K562 (cell line): ENCODE results near the gene PLCG2. TPM values are rescaled to one million over a fixed set of nuclear protein-coding genes. Genes with fewer than 3 reads are reported as not detected.

Experiments
- ATAC-seq: fragments of 200-7000 bp; cut with Tn5 transposase; 3 replicates; pipeline ENCODE4 v1.9.1; 2020; ENCODE audit warnings: moderate library complexity
- BruUV-seq: library from RNA; stranded (reverse); fragments of 400-500 nt; replicated peaks from 2 replicates; lab custom pipeline; 2021; lab: Mats Ljungman, UMichigan
- CTCF ChIA-PET: fragments of 300-600 bp; formaldehyde crosslinking; extraction: SDS; loops from one replicate; lab custom pipeline; 2021; ENCODE audit warnings: low intra/inter-chr PET ratio; lab: Yijun Ruan, JAX
- POLR2A ChIA-PET: fragments of 300-600, 350-650 bp; sonication (Branson Sonifier 250); formaldehyde crosslinking; extraction: SDS; loops from one replicate; lab custom pipeline; 2021; ENCODE audit warnings: antibody characterized with exemption, inconsistent platforms; lab: Yijun Ruan, JAX
- DNase-seq, 4 experiments: peaks; one replicate each; pipeline versions ENCODE4 v3.0.0 to v3.0.0-alpha.2; 2011 to 2018; ENCODE audit warnings: low spot score in 3 of 4, mixed read lengths in 3 of 4; ENCODE audit errors: extremely low read depth in 1 of 4
- FAIRE-seq: peaks from 2 replicates; lab custom pipeline; 2011; peaks lifted over from hg19 to GRCh38; lab: Jason Lieb, UNC
- H2AFZ ChIP-seq: 2 replicates; pipeline ENCODE4 v1.6.0; 2011; ENCODE audit warnings: low read depth, low read length, control low read depth, inconsistent platforms
- H3K27ac ChIP-seq: fragments of 200-600 bp; 3 replicates; pipeline ENCODE4 v1.8.0; 2011; ENCODE audit warnings: low read depth, mild to moderate bottlenecking, control low read depth, inconsistent platforms, low read length, moderate library complexity, mixed read lengths; ENCODE audit errors: extremely low read depth
- H3K27me3 ChIP-seq, 2 experiments: fragments of 300-600 bp in 1 of 2; 2 replicates in 1 of 2; 3 replicates in 1 of 2; pipeline versions ENCODE4 v1.6.0 to v1.8.0; 2011; ENCODE audit warnings: inconsistent platforms in 2 of 2, low read length in 2 of 2, mild to moderate bottlenecking in 1 of 2, mixed read lengths in 1 of 2, moderate library complexity in 1 of 2; ENCODE audit not compliant: control insufficient read depth in 2 of 2, insufficient read depth in 2 of 2
- H3K36me3 ChIP-seq: fragments of 300-600 bp; 3 replicates; pipeline ENCODE4 v1.8.0; 2011; ENCODE audit warnings: mild to moderate bottlenecking, low read length, inconsistent platforms; ENCODE audit not compliant: control insufficient read depth, insufficient read depth
- H3K4me1 ChIP-seq, 2 experiments: fragments of 200-600 bp in 1 of 2; replicated peaks in 1 of 2; 2 replicates in 1 of 2; 3 replicates in 1 of 2; pipeline versions ENCODE4 v1.5.1 to v1.8.0; 2011; ENCODE audit warnings: inconsistent platforms in 2 of 2, low read length in 2 of 2, mild to moderate bottlenecking in 1 of 2, mixed read lengths in 1 of 2, moderate library complexity in 1 of 2; ENCODE audit not compliant: control insufficient read depth in 2 of 2, insufficient read depth in 2 of 2
- H3K4me2 ChIP-seq: 2 replicates; pipeline ENCODE4 v1.6.1; 2011; ENCODE audit warnings: low read length, control low read depth, inconsistent platforms, mixed read lengths; ENCODE audit not compliant: insufficient read depth
- H3K4me3 ChIP-seq: fragments of 200-600 bp; sonication (generic), shearing (Covaris generic); 2 replicates; pipeline ENCODE4 v1.5.1; 2016; ENCODE audit warnings: control low read depth, inconsistent platforms
- H3K79me2 ChIP-seq: fragments of 200-600 bp; 3 replicates; pipeline ENCODE4 v1.8.0; 2011; ENCODE audit warnings: low read length, inconsistent platforms; ENCODE audit not compliant: control insufficient read depth, insufficient read depth
- H3K9ac ChIP-seq, 2 experiments: 2 replicates each; pipeline versions ENCODE4 v1.6.0 to v1.6.1; 2011; ENCODE audit warnings: low read depth in 2 of 2, low read length in 2 of 2, control low read depth in 1 of 2, inconsistent platforms in 1 of 2, mild to moderate bottlenecking in 1 of 2, mixed read lengths in 1 of 2; ENCODE audit not compliant: insufficient read depth in 1 of 2
- H3K9me1 ChIP-seq: one replicate; pipeline ENCODE4 v1.6.0; 2011; ENCODE audit warnings: inconsistent platforms, mild to moderate bottlenecking, low read length, moderate library complexity; ENCODE audit not compliant: control insufficient read depth, insufficient read depth
- H3K9me3 ChIP-seq: replicated peaks from 2 replicates; pipeline ENCODE4 v1.5.1; 2011; ENCODE audit warnings: low read depth, low read length, inconsistent platforms; ENCODE audit not compliant: control insufficient read depth, insufficient read depth
- H4K20me1 ChIP-seq: replicated peaks from 2 replicates; pipeline ENCODE4 v1.6.1; 2011; ENCODE audit warnings: low read length, inconsistent platforms, mixed read lengths; ENCODE audit not compliant: control insufficient read depth, insufficient read depth
- CHCHD3 ChIP-seq: fragments of 250-450 bp; sonication (Bioruptor Pico); IDR thresholded peaks from 2 replicates; pipeline ENCODE4 v2.1.2; 2022; ENCODE audit warnings: mild to moderate bottlenecking
- MYC ChIP-seq, 2 experiments: fragments of 250-450 bp in 1 of 2; sonication (Bioruptor Pico) in 1 of 2; IDR thresholded peaks; 2 replicates each; pipeline versions ENCODE4 v1.5.1 to v1.6.1; 2012 to 2021; ENCODE audit warnings: low read depth in 2 of 2, borderline replicate concordance in 1 of 2, improper control_type of control experiment in 1 of 2, low read length in 1 of 2, mild to moderate bottlenecking in 1 of 2, moderate library complexity in 1 of 2
- POLR3G ChIP-seq: IDR thresholded peaks from 2 replicates; pipeline ENCODE4 v1.6.1; 2011; ENCODE audit not compliant: insufficient read length, insufficient replicate concordance; ENCODE audit errors: extremely low read depth
- SAFB ChIP-seq: fragments of 200-400 bp; formaldehyde crosslinking; IDR thresholded peaks from 2 replicates; pipeline ENCODE4 v1.6.1; 2017; ENCODE audit warnings: low read depth, low read length, borderline replicate concordance
- STAT5A ChIP-seq: IDR thresholded peaks from 2 replicates; pipeline ENCODE4 v1.6.1; 2012; ENCODE audit warnings: low read length, inconsistent platforms, borderline replicate concordance
- SUPT5H ChIP-seq: fragments of 450-650 bp; IDR thresholded peaks from 2 replicates; pipeline ENCODE4 v1.6.1; 2016
- TCF7L2 ChIP-seq: fragments of 150-350 bp; IDR thresholded peaks from 2 replicates; pipeline ENCODE4 v1.6.1; 2016; ENCODE audit warnings: low read depth, mild to moderate bottlenecking, low read length, moderate library complexity
- XRCC5 ChIP-seq: fragments of 200-400 bp; formaldehyde crosslinking; IDR thresholded peaks from 2 replicates; pipeline ENCODE4 v1.6.1; 2017; ENCODE audit warnings: low read depth, mild to moderate bottlenecking, low read length
- ZC3H4 ChIP-seq: sonication (generic); formaldehyde crosslinking; IDR thresholded peaks from 2 replicates; pipeline ENCODE4 v1.9.0; 2021; ENCODE audit warnings: missing genetic modification reagents, borderline replicate concordance
- ZNF354B ChIP-seq: fragments of 250-450 bp; sonication (Bioruptor Pico); IDR thresholded peaks from 2 replicates; pipeline ENCODE4 v1.4.0; 2020
- WGBS: fragments of 100-300 bp; shearing (Covaris generic); methylation state at CpG from one replicate; pipeline ENCODE4 v1.1.6; 2016; ENCODE audit warnings: low coverage, mixed read lengths; ENCODE audit not compliant: insufficient coverage; ENCODE audit errors: missing lambda C conversion rate; 5-methylcytosine and 5-hydroxymethylcytosine counted together
- in situ Hi-C: fragments of 300-500 bp; cut with MboI; formaldehyde crosslinking; loops from 4 replicates; pipeline ENCODE4 v1.15.0; 2018; ENCODE audit warnings: inconsistent platforms, mixed read lengths
- intact Hi-C: fragments of 100-400 bp; cut with micrococcal nuclease; formaldehyde crosslinking; loops from 2 replicates; pipeline ENCODE4 v1.14.2; 2022
- polyA plus RNA-seq, 8 experiments: library from polyadenylated mRNA; depleted of rRNA in 4 of 8; stranded (reverse) in 5 of 8; unstranded in 3 of 8; fragments of >200 nt; fragmentation: Nextera tagmentation in 2 of 8; fragmentation: Illumina TruSeq in 1 of 8; extraction: Ambion mirVana in 2 of 8; extraction: Trizol in 1 of 8; gene quantifications; 2 replicates each; pipeline versions ENCODE4 v1.2.1 to v1.2.3, GENCODE V29; 2011 to 2014; ENCODE audit warnings: inconsistent platforms in 1 of 8, missing spikeins in 1 of 8
- total RNA-seq, 7 experiments: library from RNA; depleted of rRNA in 6 of 7; stranded (reverse); fragments of >200 nt in 6 of 7; fragmentation: Illumina TruSeq in 2 of 7; extraction: Trizol in 2 of 7; gene quantifications; 2 replicates each; pipeline versions ENCODE4 v1.2.1 to v1.2.3, GENCODE V29; 2011 to 2021; ENCODE audit warnings: low replicate concordance in 1 of 7
- TF ChIP-seq, protein P1 (sequence below): sonication (generic); formaldehyde crosslinking; IDR thresholded peaks from 2 replicates; pipeline ENCODE4 v1.8.0; 2022; ENCODE audit warnings: mild to moderate bottlenecking, missing genetic modification reagents, borderline replicate concordance
- TF ChIP-seq, protein P2 (sequence below), 2 experiments: IDR thresholded peaks; 2 replicates each; pipeline ENCODE4 v1.6.1; 2012; ENCODE audit warnings: improper control_type of control experiment in 2 of 2, low read depth in 2 of 2, low read length in 2 of 2, borderline replicate concordance in 1 of 2

PLCG2 gene
- total and polyA plus RNA-seq, 9 of the 15 experiments (the other 6 are each of a cell fraction or from before 2014, with no cell fraction given): 0.94 to 7.1 (median 3.1) TPM

DNA sequence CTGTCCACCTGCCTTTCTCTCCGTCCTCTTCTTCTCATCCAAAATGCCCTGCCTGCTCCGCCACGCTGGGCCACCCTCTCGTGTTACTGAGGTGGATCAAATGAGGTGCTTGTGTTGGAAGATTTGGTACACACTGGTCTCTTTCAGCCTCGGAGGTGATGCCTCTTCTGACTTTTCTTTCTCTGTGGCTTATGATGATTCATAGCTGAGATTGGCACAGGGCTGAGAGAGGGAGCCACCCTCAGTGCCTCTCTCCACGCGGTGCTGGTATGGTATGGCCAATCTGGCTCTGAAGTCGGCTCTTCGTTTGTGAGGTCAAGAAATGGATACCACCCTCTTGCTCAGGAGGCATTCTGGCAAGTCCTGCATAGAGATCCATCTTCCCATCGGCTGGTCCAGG lies 82.4 kb downstream of the PLCG2 start:
- Histone ChIP-seq H3K36me3 (no peaks in the 10 kb centered on the region), H3K9ac (peak overlapping the region in 1 of 2 experiments; percentile 8; a peak in 1 of 4 replicates), H3K4me3 (no peak overlapping the region), H3K9me3 (no peaks in the 10 kb centered on the region), H4K20me1 (no peaks in the 10 kb centered on the region), H3K9me1 (no peaks in the 10 kb centered on the region), H2AFZ (no peak overlapping the region), H3K79me2 (no peaks in the 10 kb centered on the region), H3K4me1 (no peaks in the 10 kb centered on the region), H3K27ac (no peak overlapping the region), H3K4me2 (no peak overlapping the region), H3K27me3 (peaks cover 13 to 43% of the 10 kb centered on the region in 2 experiments; a peak in 4 of 5 replicates)
- BruUV-seq: no TSS peak
- WGBS: 3% methylated on average over 10 of the region's 10 CpGs
- TF ChIP-seq, protein P1, sequence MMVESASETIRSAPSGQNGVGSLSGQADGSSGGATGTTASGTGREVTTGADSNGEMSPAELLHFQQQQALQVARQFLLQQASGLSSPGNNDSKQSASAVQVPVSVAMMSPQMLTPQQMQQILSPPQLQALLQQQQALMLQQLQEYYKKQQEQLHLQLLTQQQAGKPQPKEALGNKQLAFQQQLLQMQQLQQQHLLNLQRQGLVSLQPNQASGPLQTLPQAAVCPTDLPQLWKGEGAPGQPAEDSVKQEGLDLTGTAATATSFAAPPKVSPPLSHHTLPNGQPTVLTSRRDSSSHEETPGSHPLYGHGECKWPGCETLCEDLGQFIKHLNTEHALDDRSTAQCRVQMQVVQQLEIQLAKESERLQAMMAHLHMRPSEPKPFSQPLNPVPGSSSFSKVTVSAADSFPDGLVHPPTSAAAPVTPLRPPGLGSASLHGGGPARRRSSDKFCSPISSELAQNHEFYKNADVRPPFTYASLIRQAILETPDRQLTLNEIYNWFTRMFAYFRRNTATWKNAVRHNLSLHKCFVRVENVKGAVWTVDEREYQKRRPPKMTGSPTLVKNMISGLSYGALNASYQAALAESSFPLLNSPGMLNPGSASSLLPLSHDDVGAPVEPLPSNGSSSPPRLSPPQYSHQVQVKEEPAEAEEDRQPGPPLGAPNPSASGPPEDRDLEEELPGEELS (CRISPR knock-in tag): no peak
- TF ChIP-seq ZNF354B (CRISPR knock-in tag) (no peak), ZC3H4 (CRISPR knock-in tag) (no peak), STAT5A (no peak), XRCC5 (no peak), CHCHD3 (CRISPR knock-in tag) (no peak), SAFB (no peak), POLR3G (no peak), SUPT5H (no peak), MYC (IDR thresholded peaks at IDR 0.05; ENCODE audit: low read depth, low read length) (no peak), MYC (CRISPR knock-in tag; IDR thresholded peaks at IDR 0.05; ENCODE audit: borderline replicate concordance, low read depth) (no peak), TCF7L2 (no peak)
- TF ChIP-seq, protein P2, sequence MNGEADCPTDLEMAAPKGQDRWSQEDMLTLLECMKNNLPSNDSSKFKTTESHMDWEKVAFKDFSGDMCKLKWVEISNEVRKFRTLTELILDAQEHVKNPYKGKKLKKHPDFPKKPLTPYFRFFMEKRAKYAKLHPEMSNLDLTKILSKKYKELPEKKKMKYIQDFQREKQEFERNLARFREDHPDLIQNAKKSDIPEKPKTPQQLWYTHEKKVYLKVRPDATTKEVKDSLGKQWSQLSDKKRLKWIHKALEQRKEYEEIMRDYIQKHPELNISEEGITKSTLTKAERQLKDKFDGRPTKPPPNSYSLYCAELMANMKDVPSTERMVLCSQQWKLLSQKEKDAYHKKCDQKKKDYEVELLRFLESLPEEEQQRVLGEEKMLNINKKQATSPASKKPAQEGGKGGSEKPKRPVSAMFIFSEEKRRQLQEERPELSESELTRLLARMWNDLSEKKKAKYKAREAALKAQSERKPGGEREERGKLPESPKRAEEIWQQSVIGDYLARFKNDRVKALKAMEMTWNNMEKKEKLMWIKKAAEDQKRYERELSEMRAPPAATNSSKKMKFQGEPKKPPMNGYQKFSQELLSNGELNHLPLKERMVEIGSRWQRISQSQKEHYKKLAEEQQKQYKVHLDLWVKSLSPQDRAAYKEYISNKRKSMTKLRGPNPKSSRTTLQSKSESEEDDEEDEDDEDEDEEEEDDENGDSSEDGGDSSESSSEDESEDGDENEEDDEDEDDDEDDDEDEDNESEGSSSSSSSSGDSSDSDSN (IDR thresholded peaks at IDR 0.05; ENCODE audit: borderline replicate concordance in 1 of 2, low read depth in 2 of 2, low read length in 2 of 2): no peak
- intact Hi-C loops (no loop called here), in situ Hi-C loops (no loop called here)
- ATAC-seq (no peak), DNase-seq (no peak), FAIRE-seq (no peak)
- ChIA-PET CTCF (no interaction called here), POLR2A (interaction anchor here (0.7 to 1.3 kb wide), 2 partner anchors 17 to 26 kb away, joined by 3 to 6 read pairs; no protein-coding TSS in a partner anchor)
